Epithelial cell of proximal tubule (primary cell): ENCODE results near the gene NHSL2. TPM values are rescaled to one million over a fixed set of nuclear protein-coding genes. Genes with fewer than 3 reads are reported as not detected.
A peak's percentile ranks its signal among the peaks of the same experiment; 100 is the strongest.

Source experiments
- DNase-seq: peaks from one replicate; pipeline ENCODE4 v3.0.0-alpha.2; 2011; ENCODE audit warnings: low read depth
- H3K4me3 ChIP-seq: 2 replicates; pipeline ENCODE4 v1.5.1; 2011; ENCODE audit warnings: low read depth, mild to moderate bottlenecking, low read length
- total RNA-seq: library from RNA; depleted of rRNA; stranded (reverse); fragments of >200 nt; gene quantifications from 2 replicates; pipeline ENCODE4 v1.2.3, GENCODE V29; 2015
- TF ChIP-seq, protein P1 (sequence below): conservative IDR thresholded peaks from 2 replicates; pipeline ENCODE4 v1.5.1; 2012; ENCODE audit warnings: low read depth, mild to moderate bottlenecking, low read length

The NHSL2 gene
- total RNA-seq, 1 donor from 2014 or later, result 1.0 TPM

GRCh38 chrX:72021975-72022374 lies 111.3 kb downstream of the NHSL2 start:
- no peak for DNase-seq
- TF ChIP-seq, protein P1, sequence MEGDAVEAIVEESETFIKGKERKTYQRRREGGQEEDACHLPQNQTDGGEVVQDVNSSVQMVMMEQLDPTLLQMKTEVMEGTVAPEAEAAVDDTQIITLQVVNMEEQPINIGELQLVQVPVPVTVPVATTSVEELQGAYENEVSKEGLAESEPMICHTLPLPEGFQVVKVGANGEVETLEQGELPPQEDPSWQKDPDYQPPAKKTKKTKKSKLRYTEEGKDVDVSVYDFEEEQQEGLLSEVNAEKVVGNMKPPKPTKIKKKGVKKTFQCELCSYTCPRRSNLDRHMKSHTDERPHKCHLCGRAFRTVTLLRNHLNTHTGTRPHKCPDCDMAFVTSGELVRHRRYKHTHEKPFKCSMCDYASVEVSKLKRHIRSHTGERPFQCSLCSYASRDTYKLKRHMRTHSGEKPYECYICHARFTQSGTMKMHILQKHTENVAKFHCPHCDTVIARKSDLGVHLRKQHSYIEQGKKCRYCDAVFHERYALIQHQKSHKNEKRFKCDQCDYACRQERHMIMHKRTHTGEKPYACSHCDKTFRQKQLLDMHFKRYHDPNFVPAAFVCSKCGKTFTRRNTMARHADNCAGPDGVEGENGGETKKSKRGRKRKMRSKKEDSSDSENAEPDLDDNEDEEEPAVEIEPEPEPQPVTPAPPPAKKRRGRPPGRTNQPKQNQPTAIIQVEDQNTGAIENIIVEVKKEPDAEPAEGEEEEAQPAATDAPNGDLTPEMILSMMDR, result peak; percentile 58
- H3K4me3 ChIP-seq, result no peak overlapping the region

DNA sequence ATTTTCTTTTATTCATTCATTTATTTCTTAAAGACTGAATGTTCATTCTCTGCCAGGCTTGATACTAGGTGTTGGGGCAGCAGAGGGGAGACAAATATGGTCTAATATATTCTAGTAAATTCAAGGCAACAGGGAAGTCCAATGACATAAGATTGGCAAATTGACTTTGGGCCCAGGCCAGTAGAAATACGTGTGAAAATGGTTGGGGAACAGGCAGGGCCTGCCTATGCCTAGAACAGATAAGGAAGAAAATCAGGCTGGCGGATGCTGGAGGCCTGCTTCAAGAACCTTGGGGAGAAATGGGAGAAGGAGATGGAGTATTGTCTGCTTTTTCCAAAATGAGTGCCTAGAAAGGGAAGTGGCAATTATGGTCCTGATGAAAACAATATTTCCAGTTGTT lies 112.4 kb downstream of the NHSL2 start:
- H3K4me3 ChIP-seq, result no peak overlapping the region
- no peak for DNase-seq
- TF ChIP-seq, protein P1, result no peak

DNA sequence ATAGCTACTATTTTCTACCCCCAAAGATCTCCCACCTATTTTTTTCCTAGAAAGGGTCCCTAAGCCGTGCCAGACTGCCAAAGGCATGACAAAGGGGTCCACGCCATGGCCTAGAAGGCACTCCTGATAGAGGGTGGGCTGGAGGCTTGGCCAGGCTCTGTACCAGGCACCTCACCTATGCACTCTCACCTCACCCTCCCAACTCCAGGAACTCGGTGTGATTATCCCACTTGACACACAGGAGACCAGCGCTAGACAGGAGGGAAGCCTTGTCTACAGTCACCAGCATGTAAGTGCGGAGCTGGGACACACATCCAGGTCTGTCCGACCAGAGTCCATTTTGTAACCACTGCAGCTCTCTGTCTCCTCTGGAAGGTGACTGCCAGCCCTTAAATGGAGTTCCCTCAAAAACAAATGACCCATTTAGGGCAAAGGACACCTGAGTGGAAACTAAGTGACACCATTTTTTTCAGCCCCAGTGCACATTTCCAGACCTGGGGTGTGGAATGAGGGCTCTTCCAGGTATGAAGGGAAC lies 114.7 kb downstream of the NHSL2 start:
- TF ChIP-seq, protein P1, result no peak
- DNase-seq, result no peak
- H3K4me3 ChIP-seq, result no peak overlapping the region

DNA sequence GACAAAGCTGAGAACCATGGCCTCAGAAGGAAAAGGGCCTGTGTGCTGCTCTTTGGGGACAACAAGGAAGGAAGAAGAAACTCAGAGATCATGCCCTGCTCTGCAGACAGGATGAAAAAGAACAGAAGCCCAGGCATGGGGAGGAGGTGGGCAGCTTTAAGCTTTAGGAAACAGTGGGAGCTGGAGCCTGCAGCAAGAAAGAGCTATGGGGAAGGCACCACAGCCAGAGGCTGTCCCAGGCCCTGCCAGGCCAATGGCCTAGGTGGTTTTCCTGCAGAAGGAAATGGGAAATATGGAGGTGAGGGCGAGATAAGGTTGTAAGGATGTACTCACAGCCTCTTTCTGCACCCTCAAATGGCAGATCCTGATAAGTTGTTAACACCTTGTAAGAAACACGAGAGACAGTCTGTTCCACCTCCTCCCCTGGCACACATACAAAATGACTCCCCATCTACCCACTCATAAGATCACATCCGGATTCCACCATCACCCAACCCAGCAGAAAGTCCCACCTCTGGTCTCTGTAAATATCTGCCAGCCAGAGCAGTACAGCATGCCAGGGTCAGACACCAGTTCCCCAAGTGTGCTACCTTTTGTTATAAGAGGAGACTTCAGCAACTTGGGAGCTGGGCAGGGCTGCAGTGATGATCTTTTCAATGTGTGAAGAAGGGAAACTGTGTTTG lies 115.8 kb downstream of the NHSL2 start:
- no peak for DNase-seq
- TF ChIP-seq, protein P1, result no peak

GRCh38 chrX:72027024-72027913 lies 116.6 kb downstream of the NHSL2 start:
- no peak for DNase-seq
- H3K4me3 ChIP-seq, result no peak overlapping the region

More for the DNA sequence above, 115.8 kb downstream of the NHSL2 start:
- H3K4me3 ChIP-seq, result no peak overlapping the region

GRCh38 chrX:72027914-72028307 lies 117.3 kb downstream of the NHSL2 start:
- DNase-seq, result no peak
- no peak overlapping the region for H3K4me3 ChIP-seq
- TF ChIP-seq, protein P1, result no peak

More at GRCh38 chrX:72027024-72027913, 116.6 kb downstream of the NHSL2 start:
- TF ChIP-seq, protein P1, result no peak
